DND-41 (cell line): ENCODE measurements around the gene SPTBN4.

Experiments used
- EZH2 ChIP-seq: IDR thresholded peaks from 3 replicates; pipeline ENCODE4 v1.6.1; 2012; ENCODE audit warnings: borderline replicate concordance, low read depth, mild to moderate bottlenecking, moderate library complexity, low read length, inconsistent platforms; ENCODE audit not compliant: severe bottlenecking
- TF ChIP-seq, protein P1 (sequence below): IDR thresholded peaks from 2 replicates; pipeline ENCODE4 v1.5.1; 2012; ENCODE audit warnings: borderline replicate concordance, low read length, moderate library complexity, mild to moderate bottlenecking; ENCODE audit not compliant: poor library complexity, severe bottlenecking; ENCODE audit errors: extremely low read depth

DNA sequence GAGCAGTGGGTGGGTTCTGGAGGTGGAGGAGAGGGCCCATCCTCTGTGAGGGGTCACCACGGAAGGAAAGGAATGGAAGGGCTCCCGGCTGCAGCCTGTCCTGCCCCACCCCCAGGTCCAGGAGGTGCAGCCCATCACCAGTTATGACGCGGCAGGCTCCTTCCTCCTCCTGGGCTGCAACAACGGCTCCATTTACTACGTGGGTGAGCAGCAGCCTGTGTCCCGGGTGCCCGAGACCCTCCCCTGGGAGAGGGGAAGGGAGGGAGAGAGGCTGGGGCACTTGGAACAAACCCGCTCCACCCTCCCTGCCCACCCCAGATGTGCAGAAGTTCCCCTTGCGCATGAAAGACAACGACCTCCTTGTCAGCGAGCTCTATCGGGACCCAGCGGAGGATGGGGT lies 116.5 kb downstream of the SPTBN4 start:
- TF ChIP-seq, protein P1, sequence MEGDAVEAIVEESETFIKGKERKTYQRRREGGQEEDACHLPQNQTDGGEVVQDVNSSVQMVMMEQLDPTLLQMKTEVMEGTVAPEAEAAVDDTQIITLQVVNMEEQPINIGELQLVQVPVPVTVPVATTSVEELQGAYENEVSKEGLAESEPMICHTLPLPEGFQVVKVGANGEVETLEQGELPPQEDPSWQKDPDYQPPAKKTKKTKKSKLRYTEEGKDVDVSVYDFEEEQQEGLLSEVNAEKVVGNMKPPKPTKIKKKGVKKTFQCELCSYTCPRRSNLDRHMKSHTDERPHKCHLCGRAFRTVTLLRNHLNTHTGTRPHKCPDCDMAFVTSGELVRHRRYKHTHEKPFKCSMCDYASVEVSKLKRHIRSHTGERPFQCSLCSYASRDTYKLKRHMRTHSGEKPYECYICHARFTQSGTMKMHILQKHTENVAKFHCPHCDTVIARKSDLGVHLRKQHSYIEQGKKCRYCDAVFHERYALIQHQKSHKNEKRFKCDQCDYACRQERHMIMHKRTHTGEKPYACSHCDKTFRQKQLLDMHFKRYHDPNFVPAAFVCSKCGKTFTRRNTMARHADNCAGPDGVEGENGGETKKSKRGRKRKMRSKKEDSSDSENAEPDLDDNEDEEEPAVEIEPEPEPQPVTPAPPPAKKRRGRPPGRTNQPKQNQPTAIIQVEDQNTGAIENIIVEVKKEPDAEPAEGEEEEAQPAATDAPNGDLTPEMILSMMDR = no peak
- TF ChIP-seq EZH2 = no peak
